ENCODE data around the gene TRRAP. TPM values are rescaled to one million over a fixed set of nuclear protein-coding genes. Genes with fewer than 3 reads are reported as not detected.

Gene TRRAP
- total RNA-seq, 1 donor from 2014 or later = 14.3 TPM

- intact Hi-C loops (cut with DNase I) = no loop called here
- DNase-seq (ENCODE audit: missing footprints) (no peak), ATAC-seq (no peak)
Measured at GRCh38 chr7:99061001-99061776, 182.9 kb downstream of the TRRAP start.

Small RNAs within 50 kb of the gene (microRNA-seq; reads per million reads assigned to microRNA genes)
- gene MIR3609 = not detected

Other genes with a start within 250 kb of the TRRAP start
- gene TMEM130, start 8.5 kb upstream of the TRRAP start, total RNA-seq = not detected

All from Right ventricle myocardium inferior (tissue), 1 donor.